Hematopoietic multipotent progenitor cell treated with erythropoietin and hydrocortisone succinate and interleukin-3 and kit ligand, for 15 days (in vitro differentiated cells): ENCODE data around the gene RAPGEF2.
"Not testable (repeated sequence)": the region's sequence is repeated elsewhere in the genome, so short reads cannot be mapped to it uniquely, and the experiment has no call there.

Experiments
- DNase-seq: peaks from one replicate; pipeline ENCODE4 v3.0.0-alpha.2; 2015; ENCODE audit warnings: low spot score

RAPGEF2 gene, protein sequence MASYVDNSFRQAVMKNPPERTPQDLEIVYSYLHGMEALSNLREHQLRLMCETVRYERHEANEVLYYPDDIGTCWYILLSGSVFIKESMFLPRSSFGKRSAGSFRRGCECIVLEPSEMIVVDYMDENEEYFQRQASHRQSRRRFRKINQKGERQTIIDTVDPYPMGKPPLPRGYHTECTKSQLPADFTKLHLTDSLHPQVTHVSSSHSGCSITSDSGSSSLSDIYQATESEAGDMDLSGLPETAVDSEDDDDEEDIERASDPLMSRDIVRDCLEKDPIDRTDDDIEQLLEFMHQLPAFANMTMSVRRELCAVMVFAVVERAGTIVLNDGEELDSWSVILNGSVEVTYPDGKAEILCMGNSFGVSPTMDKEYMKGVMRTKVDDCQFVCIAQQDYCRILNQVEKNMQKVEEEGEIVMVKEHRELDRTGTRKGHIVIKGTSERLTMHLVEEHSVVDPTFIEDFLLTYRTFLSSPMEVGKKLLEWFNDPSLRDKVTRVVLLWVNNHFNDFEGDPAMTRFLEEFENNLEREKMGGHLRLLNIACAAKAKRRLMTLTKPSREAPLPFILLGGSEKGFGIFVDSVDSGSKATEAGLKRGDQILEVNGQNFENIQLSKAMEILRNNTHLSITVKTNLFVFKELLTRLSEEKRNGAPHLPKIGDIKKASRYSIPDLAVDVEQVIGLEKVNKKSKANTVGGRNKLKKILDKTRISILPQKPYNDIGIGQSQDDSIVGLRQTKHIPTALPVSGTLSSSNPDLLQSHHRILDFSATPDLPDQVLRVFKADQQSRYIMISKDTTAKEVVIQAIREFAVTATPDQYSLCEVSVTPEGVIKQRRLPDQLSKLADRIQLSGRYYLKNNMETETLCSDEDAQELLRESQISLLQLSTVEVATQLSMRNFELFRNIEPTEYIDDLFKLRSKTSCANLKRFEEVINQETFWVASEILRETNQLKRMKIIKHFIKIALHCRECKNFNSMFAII (N-terminal part only)

DNA sequence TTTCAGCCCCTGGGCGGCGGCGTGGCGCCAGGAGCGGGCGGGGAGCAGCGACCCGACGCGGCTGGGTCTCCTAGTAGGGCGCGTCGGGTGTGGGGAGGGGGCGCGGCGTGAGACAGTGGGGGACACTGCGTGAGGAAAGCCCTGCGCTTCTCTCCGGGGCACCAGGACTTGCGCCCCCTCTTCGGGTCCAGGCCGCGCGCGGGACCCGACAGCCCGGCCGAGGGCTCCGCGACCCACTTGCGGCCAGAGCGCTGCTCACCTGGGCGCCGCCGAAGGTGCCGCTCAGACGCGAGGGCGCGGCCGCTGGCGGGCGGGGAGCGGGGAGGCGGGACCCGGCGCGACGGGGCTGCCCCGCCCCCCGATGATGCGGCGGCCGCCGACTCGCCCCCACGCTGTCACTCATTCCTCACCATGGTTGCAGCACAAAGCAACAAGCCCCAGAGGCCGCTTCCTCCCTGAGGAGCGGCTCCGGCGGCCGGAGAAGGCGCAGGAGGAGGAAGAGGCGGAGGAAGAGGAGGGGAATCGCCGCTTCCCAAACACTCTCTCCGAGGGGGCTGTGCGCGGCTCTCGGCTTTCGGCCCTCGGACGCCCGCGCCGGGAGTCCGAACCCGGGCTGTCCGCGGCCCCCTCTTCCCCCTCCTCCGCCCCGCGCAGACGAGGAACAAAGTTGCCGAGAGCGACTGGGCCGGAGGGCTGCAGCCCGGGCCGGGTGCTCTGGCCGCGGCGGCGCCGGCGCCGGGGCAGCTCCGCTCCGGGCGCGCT lies at the start of gene RAPGEF2:
Gene RAPGEF2 (plus strand): TSS at position 458 of the 762 bp plus-strand sequence. CDS start 1,084 bp downstream, outside the sequence.
- peak; percentile 92 for DNase-seq

DNA sequence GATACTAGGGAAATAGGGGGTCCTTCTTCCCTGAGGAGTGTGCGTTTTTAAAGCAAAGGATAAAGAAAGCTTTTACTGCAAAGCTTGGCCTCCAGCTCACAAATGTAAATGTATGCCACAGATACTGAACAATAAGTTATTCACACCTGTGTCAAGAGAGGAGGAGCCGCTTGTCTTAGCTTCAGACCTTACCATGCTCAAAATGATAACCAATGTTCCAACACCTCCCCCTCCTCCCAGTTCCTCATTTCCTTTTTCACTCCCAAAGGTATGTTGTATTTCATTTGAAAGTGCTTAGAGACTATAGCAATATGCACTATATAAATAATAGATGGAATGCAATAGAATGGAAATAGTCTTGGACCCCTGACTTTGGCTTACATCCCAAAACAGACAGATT lies 47.0 kb upstream of the RAPGEF2 start:
- no peak for DNase-seq

DNA sequence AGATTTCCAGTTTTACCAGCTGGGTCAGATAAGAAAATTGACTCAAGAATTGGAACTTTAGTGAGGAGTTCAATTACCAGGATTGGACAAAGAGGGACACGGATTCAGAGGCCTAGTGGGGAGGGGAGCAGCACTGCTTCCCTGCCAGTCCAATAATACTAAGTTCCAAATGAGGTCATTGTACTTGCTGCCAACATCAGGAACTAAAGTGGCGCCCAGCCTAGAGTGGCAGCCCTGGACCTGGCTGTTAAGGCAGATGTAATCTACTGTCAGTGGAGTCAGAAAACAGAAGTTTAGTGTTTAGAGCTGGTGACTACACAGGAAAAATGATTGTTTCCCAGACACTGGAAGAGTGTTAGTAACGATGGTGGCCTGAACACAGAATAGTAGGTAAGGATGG lies 42.7 kb upstream of the RAPGEF2 start:
- DNase-seq: no peak

DNA sequence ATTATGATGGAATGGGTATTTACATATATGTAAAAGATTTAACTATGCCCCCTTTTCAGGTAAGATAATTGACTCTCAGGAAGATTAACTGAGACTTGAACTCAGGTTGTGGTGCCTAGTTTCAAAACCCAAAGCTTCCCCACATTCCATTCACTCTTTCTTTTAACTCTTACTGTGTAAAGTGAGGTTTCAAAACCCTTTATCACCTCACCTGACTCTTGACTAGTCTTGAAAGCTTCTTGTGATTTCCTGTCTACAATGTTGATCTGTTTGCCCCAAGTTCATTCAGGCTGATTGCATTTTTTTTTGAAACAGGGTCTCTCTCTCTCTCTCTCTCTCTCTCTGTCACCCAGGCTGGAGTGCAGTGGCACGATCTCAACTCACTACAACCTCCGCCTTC lies 40.5 kb upstream of the RAPGEF2 start:
- DNase-seq: no peak

DNA sequence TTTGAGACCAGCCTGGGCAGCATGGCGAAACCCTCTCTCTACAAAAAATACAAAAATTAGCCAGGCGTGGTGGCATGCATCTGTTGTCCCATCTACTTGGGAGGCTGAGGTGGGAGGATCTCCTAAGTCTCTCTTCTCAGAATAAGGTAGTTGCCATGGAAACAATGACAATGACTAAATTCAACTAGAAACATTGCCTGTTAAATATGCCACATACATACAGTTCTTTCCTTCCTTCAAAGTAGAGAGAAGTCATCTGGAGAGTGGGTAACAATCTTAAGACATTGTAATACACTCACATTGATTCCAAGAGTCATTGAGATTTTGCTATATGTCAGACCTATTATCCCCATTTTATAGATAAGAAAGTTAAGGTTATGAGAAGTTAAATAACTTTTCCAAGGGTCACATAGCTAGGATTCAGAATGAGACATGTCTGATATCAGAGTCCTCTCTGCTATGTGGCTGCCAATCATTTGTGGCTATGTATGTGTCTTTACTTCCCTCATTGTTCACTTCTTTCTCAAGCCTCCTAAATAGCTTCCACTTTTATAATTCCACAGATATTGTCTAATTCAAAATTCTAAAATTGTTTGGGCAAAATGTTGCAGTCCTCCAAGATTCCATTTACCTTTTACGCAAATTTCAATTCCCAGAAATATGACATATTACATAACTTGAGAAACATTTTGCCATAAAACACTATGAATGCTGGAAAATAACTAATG lies 37.2 kb upstream of the RAPGEF2 start:
- no peak for DNase-seq

DNA sequence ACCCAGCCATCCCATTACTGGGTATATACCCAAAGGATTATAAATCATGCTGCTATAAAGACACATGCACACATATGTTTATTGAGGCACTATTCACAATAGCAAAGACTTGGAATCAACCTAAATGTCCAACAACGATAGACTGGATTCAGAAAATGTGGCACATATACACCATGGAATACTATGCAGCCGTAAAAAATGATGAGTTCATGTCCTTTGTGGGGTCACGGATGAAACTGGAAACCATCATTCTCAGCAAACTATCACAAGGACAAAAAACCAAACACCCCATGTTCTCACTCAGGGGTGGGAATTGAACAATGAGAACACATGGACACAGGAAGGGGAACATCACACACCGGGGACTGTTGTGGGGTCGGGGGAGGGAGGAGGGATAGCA lies 34.7 kb upstream of the RAPGEF2 start:
- DNase-seq: not testable (repeated sequence)

DNA sequence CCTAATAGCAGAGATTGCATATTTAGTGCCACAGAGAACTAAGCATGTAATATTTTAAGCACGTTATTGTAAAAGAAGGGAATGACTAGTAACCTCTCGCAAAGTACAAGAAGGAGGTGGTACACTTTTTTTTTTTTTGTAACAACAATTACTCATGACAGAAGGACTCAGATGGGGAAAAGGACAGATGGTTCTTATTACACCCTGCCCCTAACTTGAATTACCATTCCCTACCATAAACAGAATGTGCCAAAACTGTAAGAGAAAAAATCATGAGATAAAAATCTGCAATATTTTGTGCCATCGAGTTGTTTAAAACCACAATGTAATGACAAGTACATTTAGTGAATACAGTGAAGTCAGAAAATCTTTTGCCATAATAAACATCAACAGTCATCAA lies 33.0 kb upstream of the RAPGEF2 start:
- DNase-seq: no peak

DNA sequence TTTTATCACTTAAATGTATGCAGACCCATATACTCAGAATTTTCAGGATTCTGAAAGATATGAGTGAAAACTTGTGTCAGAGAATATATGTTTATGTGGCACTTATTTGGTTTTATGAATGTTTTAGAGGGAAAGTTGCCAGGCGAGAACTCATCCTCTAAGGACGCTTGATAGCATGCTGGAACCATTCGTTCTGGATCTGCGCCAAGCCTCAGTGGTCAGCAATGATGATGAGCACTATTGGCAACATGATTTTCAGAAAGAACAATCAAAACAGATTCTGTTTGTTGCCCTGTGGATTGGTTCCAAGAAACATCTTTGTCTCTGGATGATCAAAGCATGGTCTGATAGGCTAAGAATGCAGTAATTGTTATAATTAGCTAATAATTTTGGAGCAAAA lies 32.1 kb upstream of the RAPGEF2 start:
- no peak for DNase-seq

DNA sequence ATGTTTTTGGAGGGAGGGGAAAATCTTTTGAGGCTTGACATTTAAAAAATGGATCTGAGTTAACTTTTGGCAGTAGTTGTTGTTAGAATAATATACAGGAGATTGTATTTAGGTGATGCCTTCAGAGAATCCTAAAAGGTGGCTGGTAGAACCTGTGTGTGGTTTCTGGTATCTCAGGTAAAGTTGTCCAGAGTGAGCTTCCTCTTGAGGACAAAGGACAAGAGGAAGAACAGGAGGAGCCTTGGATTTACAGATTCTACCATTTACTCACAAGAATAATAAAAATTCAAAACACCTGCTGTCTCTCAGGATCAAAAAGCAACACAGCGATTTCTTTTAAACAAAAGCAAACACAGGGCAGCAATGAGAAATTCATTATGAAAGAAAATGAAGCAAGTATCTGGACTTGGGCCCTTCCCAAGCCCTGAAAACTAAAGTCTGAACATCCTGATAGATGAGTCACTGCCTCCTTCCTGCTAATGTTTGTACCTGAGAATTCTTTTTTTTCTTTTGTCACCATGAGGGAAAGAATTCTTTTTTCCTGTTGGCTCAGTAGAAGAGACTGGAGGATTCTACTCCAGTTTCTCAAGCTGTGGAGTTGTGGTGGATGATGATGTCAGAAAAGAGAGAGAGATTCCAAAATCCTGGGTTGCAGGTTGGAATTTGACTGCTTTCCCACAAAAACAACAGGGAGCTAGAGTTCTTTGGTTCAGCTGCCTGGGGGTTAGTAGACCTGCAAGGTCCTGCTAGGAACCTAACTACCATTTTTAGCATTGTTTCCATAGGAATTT lies 31.5 kb upstream of the RAPGEF2 start:
- no peak for DNase-seq

DNA sequence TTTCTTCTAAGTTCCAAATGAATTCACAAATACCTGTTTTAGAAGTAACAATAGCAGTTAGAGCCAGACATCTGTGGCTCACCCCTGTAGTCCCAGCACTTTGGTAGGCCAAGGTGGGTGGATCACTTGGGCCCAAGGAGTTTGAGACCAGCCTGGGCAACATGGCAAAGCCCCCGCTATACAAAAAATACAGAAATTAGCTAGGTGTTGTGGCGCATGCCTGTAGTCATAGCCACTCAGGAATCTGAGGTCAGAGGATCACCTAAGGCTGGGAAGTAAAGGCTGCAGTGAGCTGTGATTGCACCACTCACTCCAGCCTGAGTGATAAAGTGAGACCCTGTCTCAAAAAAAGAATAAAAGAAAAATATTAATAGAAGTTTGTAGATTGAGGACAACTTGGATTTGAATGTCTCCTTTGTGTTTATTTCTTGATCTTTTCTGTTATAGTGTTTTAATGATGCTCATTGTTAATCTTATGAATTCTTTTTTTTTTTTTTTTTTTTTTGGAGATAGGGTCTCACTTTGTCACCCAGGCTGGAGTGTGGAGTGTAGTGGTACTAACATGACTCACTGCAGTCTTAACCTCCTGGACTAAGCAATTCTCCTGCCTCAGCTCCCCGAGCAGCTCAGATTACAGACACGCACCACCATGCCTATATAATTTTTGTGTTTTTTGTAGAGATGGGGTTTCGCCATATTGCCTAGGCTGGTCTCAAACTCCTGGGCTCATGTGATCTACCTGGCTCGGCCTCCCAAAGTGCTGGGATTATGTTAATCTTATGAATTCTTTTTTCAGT lies 30.7 kb upstream of the RAPGEF2 start:
- DNase-seq: no peak

DNA sequence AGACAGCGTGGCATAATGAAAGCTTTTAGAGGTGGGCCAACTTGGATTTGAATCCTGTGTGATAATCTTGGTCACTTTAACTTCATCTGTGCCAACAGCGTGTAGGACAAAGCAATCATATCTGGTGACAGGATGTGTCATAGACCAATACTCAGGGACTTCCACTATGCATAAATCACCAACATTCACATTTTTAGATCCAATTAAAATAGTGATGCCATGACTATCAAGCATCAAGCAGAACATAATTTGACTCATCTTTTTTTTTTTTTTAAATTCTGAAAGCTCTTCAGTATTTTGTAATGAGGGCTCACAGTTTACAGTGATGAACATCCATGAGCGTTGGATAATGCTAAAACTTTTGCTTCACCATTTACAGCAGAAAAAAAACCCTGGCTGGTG lies 27.3 kb upstream of the RAPGEF2 start:
- no peak for DNase-seq

DNA sequence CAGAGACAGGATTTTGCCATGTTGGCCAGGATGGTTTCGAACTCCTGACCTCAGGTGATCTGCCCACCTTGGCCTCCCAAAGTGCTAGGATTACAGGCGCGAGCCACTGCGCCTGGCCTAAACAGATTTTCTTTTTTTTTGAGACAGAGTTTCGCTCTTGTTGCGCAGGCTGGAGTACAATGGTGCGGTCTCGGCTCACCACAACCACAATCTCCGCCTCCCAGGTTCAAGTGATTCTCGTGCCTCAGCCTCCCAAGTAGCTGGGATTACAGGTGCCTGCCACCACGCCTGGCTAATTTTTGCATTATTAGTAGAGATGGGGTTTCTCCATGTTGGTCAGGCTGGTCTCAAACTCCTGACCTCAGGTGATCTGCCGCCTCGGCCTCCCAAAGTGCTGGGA lies 25.9 kb upstream of the RAPGEF2 start:
- not testable (repeated sequence) for DNase-seq

DNA sequence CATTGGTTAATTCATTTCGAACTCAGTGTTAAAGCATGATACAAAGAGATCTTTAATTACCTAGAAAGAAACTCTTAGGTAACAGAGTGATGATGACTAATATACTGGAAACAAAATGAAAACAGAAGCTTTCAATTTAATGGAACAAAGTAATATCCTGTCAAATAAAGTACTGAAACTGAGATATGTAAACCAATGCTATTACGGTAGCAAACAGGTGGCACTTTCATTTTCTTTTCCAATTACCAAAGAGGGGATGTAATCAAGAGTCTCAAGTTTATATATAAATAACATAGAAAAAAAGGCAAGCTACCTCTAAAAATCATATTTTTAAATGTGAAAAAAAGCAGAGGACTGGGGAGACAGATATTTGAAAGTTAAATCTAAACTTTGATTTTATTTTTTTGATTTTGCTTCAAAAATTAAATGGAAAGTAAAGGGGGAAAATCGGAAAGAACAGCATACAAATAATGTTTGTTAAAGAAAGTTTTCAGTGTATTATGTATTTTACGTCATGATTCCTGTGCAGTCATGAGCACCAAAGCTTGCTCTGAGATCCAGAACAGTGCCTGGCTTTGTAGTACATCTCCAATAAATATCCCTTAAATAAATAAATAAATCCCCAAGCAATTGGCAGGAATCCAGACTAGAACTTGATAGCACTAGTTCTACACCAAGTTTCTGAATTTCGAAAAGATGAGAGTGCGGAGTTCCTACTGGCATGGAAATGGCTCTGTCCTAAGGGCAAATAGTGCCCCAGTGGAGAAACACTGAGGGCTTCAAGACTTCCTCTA lies 25.0 kb upstream of the RAPGEF2 start:
- DNase-seq: peak; percentile 45

DNA sequence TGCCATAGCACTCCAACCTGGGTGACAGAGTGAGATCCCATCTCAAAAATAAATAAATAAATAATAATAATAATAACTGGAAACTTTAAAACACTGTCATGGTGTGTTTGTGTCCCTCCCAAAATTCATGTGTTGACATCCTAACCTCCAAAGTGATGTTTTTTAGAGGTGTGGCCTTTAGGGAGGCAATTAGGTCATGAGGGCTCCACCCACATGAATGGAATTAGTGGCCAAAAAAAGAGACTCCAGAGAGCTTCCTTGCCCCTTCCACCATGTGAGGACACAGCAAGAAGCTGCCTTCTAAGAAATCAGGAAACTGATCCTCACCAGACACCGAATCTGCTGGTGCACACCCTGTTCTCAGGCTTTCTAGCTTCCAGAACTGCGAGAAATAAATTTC lies 23.8 kb upstream of the RAPGEF2 start:
- peak; percentile 59 for DNase-seq

DNA sequence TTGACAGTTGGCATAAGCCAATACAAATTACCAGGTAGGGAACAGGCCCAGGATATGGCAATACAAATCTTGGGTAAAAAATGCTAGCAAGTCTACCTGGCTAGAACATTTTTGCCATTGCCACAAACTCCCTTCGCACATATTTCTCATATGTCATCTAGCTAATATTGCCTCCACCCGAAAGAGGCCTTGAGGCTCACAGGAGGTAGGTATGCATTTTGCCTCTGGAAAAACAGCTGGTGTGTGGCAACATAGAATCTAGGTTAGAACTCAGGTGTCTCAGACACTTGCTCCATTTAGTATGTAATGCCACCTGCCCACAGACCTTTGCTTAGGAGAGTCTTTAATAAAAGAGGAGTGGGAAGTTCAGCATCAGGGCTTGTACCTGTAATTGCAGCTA lies 16.3 kb upstream of the RAPGEF2 start:
- no peak for DNase-seq

DNA sequence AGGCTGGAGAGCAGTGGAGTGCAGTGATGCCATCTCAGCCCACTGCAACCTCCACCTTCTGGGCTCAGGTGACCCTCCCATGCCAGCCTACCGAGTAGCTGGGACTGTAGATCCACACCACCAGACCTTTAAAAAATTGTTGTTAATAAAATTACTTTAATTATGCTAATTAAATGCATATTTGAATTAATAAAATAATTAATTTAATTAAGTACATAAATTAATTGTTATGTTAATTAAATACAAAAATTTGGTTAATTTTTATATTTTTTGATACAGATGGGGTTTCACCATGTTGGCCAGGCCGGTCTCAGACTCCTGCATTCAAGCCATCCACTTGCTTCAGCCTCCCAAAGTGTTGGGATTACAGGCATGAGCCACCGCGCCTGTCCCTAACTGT lies 12.6 kb upstream of the RAPGEF2 start:
- DNase-seq: no peak

DNA sequence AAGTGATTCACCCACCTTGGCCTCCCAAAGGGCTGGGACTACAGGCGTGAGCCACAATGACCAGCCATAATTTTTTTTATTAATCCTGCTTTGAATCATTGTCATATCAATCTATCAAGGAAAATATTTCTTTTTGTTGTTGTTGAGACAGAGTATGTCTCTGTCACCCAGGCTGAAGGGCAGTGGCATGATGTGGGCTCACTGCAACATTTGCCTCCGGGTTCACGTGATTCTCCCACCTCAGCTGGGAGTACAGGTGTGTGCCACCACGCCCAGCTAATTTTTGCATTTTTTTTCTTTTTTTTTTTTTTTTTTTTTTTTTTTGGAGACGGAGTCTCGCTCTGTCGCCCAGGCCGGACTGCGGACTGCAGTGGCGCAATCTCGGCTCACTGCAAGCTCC lies 8.7 kb upstream of the RAPGEF2 start:
- DNase-seq: not testable (repeated sequence)

DNA sequence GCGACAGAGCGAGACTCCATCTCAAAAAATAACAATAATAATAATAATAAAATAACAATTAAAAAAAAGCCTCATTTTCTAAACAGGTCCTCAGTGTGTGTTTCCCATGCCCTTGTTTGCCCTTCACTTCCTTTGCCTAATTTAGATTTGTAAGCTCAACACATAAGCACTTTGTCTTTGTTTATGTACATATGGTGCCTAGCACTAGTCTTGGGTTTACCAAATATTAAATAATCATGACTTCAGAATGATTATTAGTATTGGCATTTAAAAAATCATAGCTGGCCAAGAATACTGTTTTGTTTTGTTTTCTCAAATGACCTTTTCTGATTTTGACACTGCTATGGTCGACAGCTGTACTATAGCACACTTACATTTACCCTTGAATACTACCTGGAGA lies 6.4 kb upstream of the RAPGEF2 start:
- no peak for DNase-seq

DNA sequence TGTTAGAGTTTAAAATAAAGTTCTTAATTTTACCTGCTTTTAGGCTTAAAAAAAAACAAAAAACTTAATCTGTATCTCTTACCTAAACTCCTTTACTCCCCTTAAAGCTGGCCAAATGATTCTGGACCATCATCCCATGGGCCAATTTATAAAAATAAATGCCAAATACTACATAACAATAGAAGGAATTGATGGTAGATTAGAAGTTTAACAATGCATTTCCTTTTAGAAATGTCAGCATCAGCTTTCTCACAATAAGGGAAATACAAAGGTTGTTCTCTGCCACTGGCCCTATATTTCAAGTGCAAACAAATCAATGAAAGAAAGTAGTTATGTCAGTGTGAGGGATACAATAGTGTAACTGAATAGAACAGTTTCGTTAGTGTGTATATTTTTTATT lies 5.7 kb upstream of the RAPGEF2 start:
- DNase-seq: no peak
